Mucosa of descending colon (tissue), 3 donors: ENCODE data around the gene COPG2. TPM values are rescaled to one million over a fixed set of nuclear protein-coding genes. Genes with fewer than 3 reads are reported as not detected.

Experiments
- ATAC-seq: fragments of 200-7000 bp; cut with Tn5 transposase; one replicate; pipeline ENCODE4 v1.9.1; 2020; ENCODE audit warnings: mild to moderate bottlenecking, moderate library complexity
- DNase-seq, 3 donors: peaks; one replicate each; pipeline ENCODE4 v3.0.0-alpha.2; 2020
- H3K36me3 ChIP-seq: fragments of 200-600 bp; one replicate; pipeline ENCODE4 v1.8.0; 2021; ENCODE audit warnings: low read depth, mild to moderate bottlenecking
- H3K4me1 ChIP-seq: fragments of 200-600 bp; one replicate; pipeline ENCODE4 v1.8.0; 2021; ENCODE audit warnings: low read depth, mild to moderate bottlenecking
- H3K4me3 ChIP-seq: fragments of 200-600 bp; one replicate; pipeline ENCODE4 v1.8.0; 2021; ENCODE audit warnings: mild to moderate bottlenecking
- H3K9me3 ChIP-seq: fragments of 200-600 bp; one replicate; pipeline ENCODE4 v1.8.0; 2021; ENCODE audit warnings: mild to moderate bottlenecking
- CTCF ChIP-seq: fragments of 200-600 bp; IDR thresholded peaks from one replicate; pipeline ENCODE4 v1.8.0; 2022; ENCODE audit warnings: antibody characterized with exemption, mild to moderate bottlenecking
- intact Hi-C, 2 donors: fragments of 100-400 bp; cut with DNase I in 1 of 2; cut with micrococcal nuclease in 1 of 2; formaldehyde crosslinking; loops; one replicate each; pipeline versions ENCODE4 v1.11.0 to v1.11.1; 2022; cut with DNase I, micrococcal nuclease
- total RNA-seq, 3 donors: library from RNA; stranded (reverse); fragmentation: NEBNext Ultra II Directional in 2 of 3; extraction: Animal tissue kit (Norgen Biotek cat#: 25700) in 2 of 3; gene quantifications; one replicate each; pipeline versions ENCODE4 v1.2.1 to v1.2.4, GENCODE V29; 2021 to 2023
- donor health status: DM: no; HTN: no; CAD: no; lungs with moderate emphysema.
- donor health status: DM: no; HTN: no; CAD: no.
- donor health status: DM: no; HTN: yes; CAD: no.

Gene COPG2
- total RNA-seq, 3 donors from 2014 or later: 13.8 to 20.2 (median 16.2) TPM

- intact Hi-C loops: no loop called here
- no peak for TF ChIP-seq CTCF
- no peak for ATAC-seq
- no peak for DNase-seq
- H3K36me3 ChIP-seq: no peaks in the 10 kb centered on the region
- H3K9me3 ChIP-seq: no peaks in the 10 kb centered on the region
- no peak overlapping the region for H3K4me3 ChIP-seq
- no peaks in the 10 kb centered on the region for H3K4me1 ChIP-seq
Measured at GRCh38 chr7:130649004-130649790, 19.4 kb downstream of the COPG2 start.

- TF ChIP-seq CTCF: no peak
- H3K36me3 ChIP-seq: no peaks in the 10 kb centered on the region
- no peak for DNase-seq
- H3K9me3 ChIP-seq: no peaks in the 10 kb centered on the region
- no peaks in the 10 kb centered on the region for H3K4me1 ChIP-seq
- no peak for ATAC-seq
- intact Hi-C loops: no loop called here
- no peak overlapping the region for H3K4me3 ChIP-seq
Measured at GRCh38 chr7:130648580-130648979, 20.0 kb downstream of the COPG2 start.

DNA sequence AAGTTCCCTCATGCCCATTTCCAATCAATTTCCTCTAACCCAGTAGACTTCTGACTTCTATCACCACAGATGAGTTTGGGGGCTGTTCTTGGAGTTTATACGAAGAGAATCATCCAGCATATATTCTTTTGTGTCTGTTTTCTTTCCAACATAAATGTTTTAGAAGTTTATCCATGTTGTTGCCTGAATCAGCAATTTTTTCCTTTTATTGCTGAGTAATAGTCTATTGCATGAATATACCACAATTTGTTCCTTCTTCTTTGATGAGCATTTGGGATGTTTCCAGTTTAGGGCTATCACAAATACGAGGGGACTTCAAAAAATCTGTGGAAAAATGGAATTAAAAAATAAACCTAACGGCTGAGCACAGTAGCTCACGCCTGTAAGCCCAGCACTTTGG, 26.2 kb downstream of the COPG2 start:
- DNase-seq (no peak), ATAC-seq (no peak)
- Histone ChIP-seq H3K9me3 (no peaks in the 10 kb centered on the region), H3K36me3 (no peaks in the 10 kb centered on the region), H3K4me3 (no peak overlapping the region), H3K4me1 (no peaks in the 10 kb centered on the region)
- intact Hi-C loops: no loop called here
- TF ChIP-seq CTCF: no peak

DNA sequence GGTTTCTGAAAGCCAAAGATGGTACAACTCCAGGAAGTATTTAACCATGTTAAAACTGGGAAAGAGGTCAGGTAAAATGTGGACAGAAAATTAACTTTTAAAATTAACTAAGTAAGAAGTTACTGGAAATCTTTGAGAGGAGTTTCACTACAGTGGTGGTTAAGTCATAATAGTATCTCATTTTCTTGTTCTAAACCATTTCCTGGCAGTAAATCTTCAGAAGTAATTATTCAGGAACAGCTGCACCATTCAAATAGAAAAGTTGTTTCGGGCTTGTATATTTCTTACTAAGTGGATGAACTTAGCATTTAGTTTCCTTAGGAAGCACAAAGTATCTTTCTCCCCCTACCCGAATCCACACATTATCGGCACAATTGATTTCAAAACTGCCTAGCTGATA, 27.1 kb downstream of the COPG2 start:
- intact Hi-C loops: no loop called here
- no peak for TF ChIP-seq CTCF

GRCh38 chr7:130641040-130641439, 27.5 kb downstream of the COPG2 start:
- Histone ChIP-seq H3K9me3 (peaks cover 2% of the 10 kb centered on the region), H3K4me1 (no peaks in the 10 kb centered on the region), H3K36me3 (no peaks in the 10 kb centered on the region), H3K4me3 (no peak overlapping the region)
- no peak for TF ChIP-seq CTCF
- no peak for DNase-seq
- no peak for ATAC-seq
- intact Hi-C loops: no loop called here

More for the DNA sequence above, 27.1 kb downstream of the COPG2 start:
- no peak for DNase-seq
- peaks cover 2% of the 10 kb centered on the region for H3K9me3 ChIP-seq
- no peaks in the 10 kb centered on the region for H3K36me3 ChIP-seq
- H3K4me3 ChIP-seq: no peak overlapping the region
- ATAC-seq: no peak
- H3K4me1 ChIP-seq: no peaks in the 10 kb centered on the region
